Colon (tissue), 2 donors: ENCODE measurements around the gene RASAL2.
"Not testable (repeated sequence)": the region's sequence is repeated elsewhere in the genome, so short reads cannot be mapped to it uniquely, and the experiment has no call there.

ENCODE experiments used
- FAIRE-seq: peaks from 2 replicates; lab custom pipeline; 2012; peaks lifted over from hg19 to GRCh38; lab: Jason Lieb, UNC
- donor health status: control.
- donor health status: control.

RASAL2 gene

DNA sequence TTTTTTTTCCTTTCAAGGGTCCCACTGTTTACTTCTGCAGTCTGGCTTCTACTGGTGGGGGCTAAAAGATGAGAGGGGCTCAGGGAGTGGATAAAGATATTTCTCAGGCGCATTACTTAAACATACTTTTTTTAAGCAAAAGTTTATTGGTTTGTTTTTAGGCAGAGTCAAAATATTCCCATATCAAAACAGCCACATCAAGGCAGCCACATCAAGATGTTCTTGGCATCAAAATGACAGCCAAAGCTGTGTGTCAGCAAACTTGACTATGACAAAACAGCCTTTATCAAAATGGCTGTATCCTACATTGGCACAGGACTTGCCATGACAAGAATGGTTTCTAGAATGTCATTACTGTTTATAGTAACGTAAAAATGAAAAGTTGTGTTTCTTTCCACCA lies 22.1 kb upstream of the RASAL2 start:
- FAIRE-seq = no peak

DNA sequence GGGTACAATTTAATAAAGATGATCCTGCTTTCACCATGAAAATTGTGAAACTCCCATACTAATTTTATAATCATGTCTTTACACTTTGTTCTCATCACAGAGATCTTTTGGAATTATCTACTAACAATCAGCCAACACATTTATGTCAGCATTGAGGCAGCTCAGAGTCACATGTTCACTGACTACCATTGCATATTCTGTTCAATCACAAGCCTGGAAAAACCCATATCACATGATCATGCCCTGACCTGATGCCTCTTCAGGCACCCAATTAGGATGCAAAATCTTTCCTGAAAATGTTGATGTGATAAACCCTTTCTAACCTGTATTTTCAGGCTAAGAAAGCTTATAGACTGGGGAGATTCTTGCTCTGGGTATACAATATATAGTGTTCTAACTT lies 21.6 kb upstream of the RASAL2 start:
- no peak for FAIRE-seq

DNA sequence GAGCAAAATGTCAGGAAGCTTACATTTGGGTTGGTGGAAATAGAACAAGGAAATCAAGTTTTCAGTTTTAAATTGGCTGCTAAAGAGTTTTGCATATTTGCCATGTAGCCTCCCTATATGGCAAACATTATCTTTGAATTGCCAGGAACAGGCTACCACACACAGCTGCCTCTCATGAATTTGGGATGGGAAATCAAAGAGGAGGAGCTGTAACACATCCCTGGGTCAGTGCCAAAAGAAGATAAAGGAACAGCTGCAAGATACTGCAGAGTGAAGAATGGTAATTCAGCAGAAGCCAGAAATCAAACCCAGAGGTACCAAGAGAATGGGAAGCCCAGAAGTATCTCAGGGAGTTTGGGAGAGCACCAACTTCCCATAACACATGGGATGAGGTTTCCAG lies 18.6 kb upstream of the RASAL2 start:
- no peak for FAIRE-seq

DNA sequence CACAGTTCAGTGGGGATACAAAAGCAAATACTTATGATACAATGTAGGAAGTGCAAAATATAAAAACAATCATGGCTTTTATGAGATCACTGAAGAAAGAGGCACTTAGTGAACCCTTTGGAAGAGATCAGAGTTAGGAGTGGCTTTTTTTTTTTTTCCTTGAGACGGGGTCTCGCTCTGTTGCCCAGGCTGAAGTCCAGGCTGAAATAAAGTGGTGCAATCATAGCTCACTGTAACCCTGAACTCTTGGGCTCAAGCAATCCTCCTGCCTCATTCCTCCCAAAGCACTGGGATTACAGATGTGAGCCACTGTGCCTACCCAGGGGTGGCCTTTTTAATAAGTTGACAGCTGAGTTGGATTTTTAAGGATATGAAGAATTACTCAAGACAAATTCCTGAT lies 17.3 kb upstream of the RASAL2 start:
- no peak for FAIRE-seq

DNA sequence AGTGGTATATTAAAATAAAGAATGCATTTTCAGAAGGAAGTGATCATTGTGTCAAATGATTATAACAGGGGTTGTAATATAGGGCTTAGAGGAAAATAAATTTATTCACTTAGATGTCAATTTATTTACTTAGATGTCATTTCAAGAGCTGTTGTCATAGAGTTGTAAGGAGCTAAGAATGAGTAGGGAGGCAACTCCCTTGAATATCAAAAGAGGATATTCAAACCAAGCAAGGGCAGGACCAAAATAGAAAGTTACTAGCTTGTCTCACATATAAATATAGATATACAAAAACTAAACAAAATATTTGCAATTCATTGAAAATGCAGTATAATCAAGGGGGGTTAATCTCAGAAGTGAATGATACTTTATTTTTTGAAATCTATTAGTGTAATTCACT lies 16.0 kb upstream of the RASAL2 start:
- no peak for FAIRE-seq

DNA sequence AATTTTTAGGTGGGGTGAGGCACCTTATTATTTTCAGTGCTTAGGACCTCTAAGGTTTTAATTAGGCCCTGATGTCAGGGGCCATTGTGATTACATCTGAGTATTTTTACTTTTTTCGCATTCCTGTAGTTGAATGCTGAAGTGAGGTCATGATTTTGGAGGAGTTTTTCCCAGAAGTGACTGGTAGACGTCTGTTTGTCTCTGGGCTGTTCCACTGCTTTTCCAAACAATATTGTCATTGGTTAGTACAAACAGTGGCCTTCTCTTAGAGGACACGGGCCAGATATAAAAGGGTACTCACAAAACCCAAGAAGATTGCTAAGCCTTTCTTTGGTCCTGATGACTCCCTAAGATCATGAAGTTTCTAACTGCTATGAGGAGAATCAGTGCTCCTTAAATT lies 7.6 kb upstream of the RASAL2 start:
- FAIRE-seq = no peak

DNA sequence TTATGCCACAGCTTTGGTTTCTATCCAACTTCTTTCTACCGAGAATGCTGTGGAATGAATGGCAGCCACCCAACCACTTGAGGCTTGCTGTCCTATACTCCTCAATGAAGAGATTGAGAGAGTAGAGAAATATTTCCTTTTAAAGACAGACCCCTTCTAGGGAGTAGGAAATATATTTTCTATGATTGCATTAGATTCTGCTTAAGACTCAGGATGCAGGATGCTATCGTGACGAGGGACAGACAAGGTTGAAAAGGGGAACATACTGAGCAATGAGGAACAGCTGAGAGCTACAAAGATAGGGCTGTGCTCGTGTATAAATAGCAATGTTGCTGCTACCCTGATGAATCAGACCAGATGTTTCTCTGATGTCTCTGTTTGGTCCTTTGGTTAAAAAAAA lies 7.1 kb upstream of the RASAL2 start:
- FAIRE-seq = no peak

DNA sequence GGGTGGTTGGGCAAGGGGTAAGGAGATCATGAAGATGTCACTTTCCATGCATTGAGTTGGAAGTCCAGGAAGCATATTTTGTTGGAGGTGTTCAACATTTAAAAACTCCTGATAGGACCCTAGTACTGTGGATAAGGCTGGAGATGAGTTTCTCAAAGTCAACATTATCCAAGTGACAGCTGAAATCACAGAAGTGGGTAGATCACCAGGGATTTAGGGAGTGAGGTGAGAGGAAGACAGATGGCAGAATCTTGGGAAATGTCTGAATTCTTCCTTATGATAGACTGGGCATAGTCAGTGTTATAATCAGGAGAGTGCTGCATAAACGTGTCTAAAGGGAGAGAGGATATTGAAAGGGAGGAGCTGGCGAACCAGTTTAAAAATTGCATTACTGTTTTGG lies 5.3 kb upstream of the RASAL2 start:
- FAIRE-seq = no peak

DNA sequence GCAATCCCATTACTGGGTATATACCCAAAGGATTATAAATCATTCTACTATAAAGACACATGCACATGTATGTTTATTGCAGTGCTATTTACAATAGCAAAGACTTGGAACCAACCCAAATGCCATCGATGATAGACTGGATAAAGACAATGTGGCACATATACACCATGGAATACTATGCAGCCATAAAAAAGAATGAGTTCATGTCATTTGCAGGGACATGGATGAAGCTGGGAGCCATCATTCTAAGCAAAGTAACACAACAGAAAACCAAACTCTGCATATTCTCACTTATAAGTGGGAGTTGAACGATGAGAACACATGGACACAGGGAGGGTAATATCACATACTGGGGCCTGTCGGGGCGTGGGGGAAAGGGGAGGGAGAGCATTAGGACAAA lies 2.5 kb upstream of the RASAL2 start:
- FAIRE-seq = not testable (repeated sequence)

DNA sequence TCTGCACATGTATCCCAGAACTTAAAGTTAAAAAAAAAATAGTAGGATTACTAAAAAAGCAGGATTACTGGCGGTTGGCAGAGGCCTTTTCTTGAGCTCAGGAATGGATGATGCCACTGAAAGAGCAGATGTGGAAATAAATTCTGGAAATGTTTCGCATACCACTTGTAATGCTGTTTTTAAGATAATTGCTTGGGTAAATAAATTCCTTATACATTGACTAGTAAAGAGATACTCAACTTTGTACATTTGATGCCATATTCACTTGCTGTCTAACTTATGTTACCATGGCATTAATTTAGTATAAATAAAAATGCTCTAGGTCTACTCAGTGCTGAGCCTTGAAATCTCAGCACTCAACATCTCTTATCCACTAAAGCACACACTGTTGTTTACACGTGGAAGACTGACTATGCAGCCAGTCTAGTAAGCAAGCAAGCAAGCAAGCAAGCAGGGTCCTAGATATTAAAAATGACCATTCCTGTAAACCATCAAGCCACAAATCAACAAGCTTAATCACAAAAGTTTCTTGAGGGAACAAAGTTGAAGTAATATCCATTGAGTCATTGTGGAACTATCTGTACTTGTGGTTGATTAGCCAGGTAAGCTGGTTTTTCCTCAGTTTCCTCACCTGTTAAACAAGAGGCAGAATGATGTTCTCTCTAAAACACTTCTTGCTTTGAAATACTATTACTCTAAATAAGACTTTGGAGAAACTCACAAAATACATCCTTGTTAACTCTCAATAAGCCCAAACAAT lies 1.7 kb upstream of the RASAL2 start:
- no peak for FAIRE-seq

DNA sequence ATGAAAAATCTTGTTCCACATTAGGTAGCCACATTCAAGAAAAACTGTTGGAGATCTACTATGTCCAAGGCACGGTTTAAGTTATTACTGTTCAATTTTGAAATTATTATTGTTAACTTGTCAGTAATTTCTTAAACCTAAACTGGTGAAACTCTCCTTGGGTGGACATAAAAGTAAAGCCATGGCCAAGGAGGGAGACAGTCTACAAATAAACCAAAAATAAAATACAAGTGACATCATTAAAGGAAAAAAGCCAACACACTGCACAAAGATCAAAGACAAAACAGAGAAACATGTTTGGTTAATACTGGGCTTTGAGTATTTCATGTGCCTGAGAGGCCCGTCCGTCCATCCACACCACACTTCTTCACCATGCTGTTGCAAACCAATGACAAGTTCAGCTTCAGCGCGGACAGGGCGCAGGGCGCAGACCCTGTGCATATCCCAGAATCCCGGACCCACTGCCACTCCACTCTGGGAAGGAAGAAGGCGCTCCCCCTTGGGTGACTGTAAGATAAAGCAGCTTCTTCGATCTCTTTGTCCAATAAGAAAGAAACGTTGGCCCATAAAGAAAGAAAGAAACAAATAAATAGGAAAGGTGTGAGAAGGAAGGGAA lies 918 bp upstream of the RASAL2 start:
- FAIRE-seq = no peak

DNA sequence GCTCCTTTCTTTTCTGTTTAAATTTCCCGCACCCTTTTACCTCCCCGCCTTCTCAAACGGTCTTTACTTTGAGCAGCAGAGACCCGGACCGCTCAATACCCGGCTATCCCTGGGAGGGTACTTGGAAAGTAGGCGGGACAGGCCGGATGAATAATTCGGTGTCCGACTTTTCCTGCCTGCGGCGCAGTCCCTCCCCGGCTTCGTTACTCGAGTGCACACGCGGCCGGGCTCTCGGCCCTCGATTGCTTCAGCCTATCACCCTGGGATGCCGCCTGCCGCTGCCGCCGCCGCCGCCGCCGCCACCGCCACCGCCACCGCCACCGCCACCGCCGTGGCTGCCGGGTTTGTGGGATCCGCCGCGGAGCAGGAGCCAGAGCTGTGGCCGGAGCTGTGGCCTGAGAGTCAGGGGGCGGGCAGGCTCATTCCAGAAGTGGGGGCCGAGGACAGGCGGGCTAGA lies 382 bp upstream of the RASAL2 start:
- FAIRE-seq = no peak

DNA sequence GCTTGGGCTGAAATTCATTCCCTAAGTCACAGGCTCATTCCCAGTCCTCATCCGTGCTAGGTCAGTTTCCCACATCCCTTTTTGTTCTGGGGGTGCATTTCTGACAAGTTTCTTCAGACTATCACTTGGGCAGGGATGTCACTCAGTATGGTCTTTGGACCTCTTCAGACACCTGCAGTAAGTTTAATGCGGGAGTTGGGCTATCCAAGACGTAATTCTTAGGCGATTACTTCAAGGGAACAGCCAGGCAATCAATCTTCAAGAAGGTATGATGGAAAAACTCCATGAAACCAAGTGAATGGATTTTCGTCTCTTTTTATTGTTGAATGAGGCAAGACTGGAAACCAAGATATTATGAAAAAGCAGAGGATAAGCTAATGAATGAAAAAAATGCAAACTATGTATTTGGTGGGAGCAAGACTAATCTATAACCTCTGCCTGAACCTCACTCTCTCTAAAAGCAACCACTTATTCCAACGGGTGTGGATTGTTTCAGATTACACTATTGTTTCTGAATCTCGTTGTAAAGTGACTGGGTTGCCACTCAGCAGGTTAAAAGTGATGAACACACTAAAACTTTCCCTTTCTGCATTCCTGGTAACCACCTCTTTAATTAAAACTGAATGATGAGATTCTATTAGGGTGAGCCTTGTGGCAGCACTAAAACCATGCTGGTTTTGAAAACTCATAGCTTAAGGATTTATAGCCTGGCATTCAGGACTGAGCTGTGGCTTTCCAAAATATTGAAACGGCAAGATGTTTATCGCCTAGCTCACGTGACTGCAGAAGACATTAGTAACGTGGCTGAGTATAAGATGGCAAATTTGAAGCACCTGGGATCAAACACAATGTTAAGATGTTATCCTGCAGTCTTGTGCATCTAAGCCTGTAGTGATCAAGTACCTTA lies 1.1 kb downstream of the RASAL2 start:
- no peak for FAIRE-seq

DNA sequence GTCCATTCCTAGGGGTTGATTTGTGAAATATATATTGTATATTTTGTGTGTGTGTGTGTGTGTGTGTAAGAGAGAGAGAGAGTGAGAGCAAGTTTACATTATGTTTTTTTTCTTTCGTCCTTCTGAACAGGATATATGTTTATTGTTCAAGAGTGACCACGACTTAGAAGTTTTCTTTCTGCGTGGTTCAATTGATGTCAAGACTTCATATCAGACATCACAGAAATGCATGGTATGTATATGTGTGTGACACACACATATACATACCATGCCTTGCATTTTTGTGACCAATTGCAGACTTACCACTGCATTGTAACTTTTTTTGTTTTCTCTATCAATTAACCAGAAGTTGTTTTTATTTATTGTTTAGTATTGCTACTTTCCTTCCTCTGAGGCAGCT lies 2.5 kb downstream of the RASAL2 start:
- no peak for FAIRE-seq

DNA sequence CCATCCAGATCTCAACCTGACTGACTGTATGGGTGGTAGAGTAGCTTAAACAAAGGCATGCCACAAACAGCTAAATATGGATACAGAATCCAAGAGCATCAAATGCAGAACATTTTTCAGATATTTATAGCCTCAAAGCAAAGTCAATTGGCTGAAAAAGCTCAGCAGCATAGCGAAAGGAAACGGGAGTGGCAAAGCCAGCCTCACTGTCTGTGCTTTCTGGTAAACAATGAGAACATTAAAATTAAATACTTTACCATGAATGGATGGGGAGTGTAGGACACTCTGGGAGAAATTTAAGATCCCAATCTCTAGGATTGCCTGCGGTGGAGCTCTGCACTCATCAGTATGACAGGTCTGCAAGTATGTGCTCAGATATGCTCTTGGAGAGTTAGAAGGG lies 4.4 kb downstream of the RASAL2 start:
- FAIRE-seq = no peak

DNA sequence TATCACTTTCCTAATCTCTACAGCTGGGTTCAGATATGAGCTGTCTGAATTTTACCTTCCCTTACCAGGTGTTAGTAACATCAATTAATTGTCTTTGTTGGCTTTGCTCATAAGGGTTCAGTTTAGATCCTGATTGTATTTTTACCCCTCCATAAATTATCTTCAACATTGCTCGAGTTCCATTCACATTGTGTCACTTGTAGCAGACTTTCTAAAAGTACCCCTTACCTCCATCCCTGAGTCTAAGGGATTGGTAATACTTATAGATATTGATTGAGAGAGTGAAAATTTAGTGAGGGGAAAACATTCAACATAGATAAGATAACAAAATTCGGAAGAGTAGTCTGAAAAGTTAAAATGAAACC lies 7.3 kb downstream of the RASAL2 start:
- no peak for FAIRE-seq

DNA sequence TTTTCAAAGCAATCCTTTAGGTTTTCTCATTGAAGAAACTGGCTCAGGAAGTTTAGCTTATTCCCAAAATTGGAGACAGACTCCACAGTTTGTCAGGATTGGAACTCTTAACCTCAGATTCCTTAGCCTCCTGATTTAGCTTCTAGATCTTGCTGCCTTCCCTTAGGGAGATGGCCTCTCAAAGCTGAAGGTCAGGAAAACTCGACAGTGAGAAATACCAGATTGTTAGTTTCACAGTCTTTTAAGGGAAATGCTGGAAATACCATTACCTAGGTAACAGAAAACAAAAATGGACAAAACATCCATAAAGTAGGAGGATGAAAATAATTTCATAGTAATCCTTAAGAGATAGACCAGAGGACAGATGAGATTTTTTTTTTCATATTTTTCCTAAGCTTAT lies 7.8 kb downstream of the RASAL2 start:
- FAIRE-seq = no peak

DNA sequence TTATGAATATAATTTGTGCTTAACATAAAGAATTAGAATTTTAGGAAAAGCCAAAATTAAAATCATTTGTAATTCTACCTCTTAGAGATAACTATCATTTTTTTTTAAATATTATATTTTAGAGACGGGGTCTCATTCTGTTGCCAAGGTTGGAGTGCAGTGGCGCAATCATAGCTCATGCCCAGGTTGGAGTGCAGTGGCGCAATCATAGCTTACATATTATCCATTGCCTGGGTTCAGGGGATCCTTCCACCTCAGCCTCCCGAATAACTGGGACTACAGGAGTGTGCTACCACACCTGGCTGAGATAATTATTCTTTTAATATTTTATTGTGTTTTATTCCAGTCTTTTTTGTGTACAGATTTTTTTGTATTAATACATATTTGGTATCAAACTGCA lies 8.3 kb downstream of the RASAL2 start:
- FAIRE-seq = no peak

DNA sequence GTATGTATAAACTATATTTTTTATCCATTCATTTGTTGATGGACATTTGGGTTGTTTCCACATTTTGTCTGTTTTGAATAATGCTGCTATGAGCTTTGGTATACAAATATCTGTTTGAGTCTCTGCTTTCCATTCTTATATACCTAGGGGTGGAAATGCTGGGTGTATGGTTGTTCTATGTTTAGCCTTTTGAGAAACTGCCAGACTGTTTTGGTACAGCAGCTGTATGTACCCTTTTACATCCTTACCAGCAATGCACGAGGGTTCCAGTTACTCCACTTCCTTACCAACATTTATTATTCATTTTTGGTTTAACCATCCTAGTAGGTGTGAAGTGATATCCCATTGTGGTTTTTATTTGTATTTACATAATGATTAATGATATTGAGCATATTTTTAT lies 13.9 kb downstream of the RASAL2 start:
- no peak for FAIRE-seq

DNA sequence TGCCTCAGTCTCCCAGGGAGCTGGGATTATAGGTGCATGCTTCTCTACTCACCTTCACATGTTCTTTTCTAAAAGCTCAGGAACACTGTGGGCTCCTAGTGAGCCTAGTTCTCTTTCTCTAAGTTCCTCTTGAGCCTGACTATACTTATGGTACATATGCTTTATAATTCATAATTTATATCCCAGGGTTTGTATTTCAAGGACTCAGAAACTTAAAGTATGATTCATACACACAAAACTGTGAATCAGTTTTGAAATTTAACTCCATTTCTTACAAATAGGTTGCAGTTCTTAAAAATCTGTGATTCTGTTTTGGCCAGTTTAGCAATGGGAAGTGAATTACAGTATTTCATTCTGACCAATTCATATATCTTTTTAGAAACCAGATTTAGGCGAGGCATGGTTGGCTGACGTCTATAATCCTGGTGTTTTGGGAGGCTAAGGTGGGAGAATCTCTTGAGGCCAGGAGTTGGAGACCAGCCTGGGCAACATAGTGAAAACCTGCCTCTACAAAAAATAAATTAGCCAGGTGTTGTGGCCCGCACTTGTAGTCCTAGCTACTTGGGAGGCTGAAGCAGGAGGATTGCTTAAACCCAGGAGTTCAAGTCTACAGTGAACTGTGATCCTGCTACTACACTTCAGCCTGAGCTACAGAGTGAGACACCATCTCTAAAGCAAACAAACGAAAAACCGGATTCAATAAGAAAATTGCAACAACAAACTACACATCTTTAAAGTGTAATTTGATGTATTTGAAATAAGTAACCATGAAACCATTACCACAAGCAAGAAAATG lies 15.6 kb downstream of the RASAL2 start:
- FAIRE-seq = no peak

DNA sequence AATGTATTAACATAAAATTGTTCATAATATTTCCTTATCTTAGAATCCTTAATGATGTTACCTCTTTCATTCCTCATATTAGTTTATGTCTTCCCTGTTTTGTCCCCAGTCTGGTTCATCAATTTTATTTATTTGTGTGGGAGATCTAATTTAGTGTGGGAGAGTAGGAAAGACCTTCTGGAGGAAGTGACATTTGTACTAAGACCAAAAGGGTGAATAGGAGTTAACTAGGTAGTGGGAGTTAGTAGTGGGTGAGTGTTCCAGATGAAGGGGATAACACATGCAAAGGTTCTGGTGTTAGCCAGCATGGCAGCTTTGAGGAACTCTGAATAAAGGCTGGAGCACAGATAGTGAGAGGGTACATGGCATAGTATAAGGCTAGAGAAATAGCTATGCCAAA lies 21.4 kb downstream of the RASAL2 start:
- no peak for FAIRE-seq

DNA sequence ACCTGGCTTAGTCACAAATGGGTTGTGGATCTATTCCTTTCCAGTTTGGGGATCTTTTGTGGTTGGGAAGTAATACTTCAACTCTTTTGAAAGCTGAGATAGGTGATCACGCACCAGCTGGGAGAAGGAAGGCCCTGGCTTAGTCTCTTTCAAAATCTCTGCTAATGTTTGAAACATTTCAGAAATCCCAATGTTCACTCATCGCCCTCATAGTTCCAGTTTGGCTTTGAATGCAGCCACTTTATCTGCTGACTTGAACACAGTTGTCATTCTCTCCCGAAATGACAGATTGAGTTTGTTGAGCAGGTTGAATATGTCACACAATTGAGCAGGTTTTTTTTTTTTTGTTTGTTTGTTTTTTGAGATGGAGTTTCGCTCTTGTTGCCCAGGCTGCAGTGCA lies 24.6 kb downstream of the RASAL2 start:
- no peak for FAIRE-seq
